ENCODE results near the gene BIN2. TPM values are rescaled to one million over a fixed set of nuclear protein-coding genes. Genes with fewer than 3 reads are reported as not detected.
"Not testable (repeated sequence)": the region's sequence is repeated elsewhere in the genome, so short reads cannot be mapped to it uniquely, and the experiment has no call there.

Gene BIN2
- total and polyA plus RNA-seq, 2 experiments from 2014 or later = not detected

GRCh38 chr12:51320695-51321320 lies 3.2 kb downstream of the BIN2 start:
- no peaks in the 10 kb centered on the region for H3K36me3 ChIP-seq
- no peaks in the 10 kb centered on the region for H3K4me1 ChIP-seq (ENCODE audit: low read depth)
- DNase-seq (ENCODE audit: low read depth in 1 of 2, low spot score in 1 of 2) = peak; percentile 23 to 43
- TF ChIP-seq CTCF (IDR thresholded peaks at IDR 0.05; ENCODE audit: low read depth, low read length) = no peak
- no peaks in the 10 kb centered on the region for H3K27me3 ChIP-seq
- no peak overlapping the region for H3K27ac ChIP-seq
- H3K4me3 ChIP-seq = no peak overlapping the region
- H3K9me3 ChIP-seq (ENCODE audit: low read depth) = no peaks in the 10 kb centered on the region

- Histone ChIP-seq H3K4me3 (no peak overlapping the region), H3K9me3 (ENCODE audit: low read depth) (no peaks in the 10 kb centered on the region), H3K36me3 (no peaks in the 10 kb centered on the region), H3K27ac (no peak overlapping the region), H3K4me1 (ENCODE audit: low read depth) (no peaks in the 10 kb centered on the region), H3K27me3 (no peaks in the 10 kb centered on the region)
- peak in 1 of 2 donors; percentile 5 for DNase-seq (ENCODE audit: low read depth in 1 of 2, low spot score in 1 of 2)
- no peak for TF ChIP-seq CTCF (IDR thresholded peaks at IDR 0.05; ENCODE audit: low read depth, low read length)
These were observed 3.7 kb downstream of the BIN2 start for GRCh38 chr12:51320311-51320694.

GRCh38 chr12:51318846-51319599 lies 5.0 kb downstream of the BIN2 start:
- no peaks in the 10 kb centered on the region for H3K36me3 ChIP-seq

GRCh38 chr12:51318057-51318806 lies 5.7 kb downstream of the BIN2 start:
- H3K4me1 ChIP-seq (ENCODE audit: low read depth); DNase-seq (ENCODE audit: low read depth in 1 of 2, low spot score in 1 of 2); H3K4me3 ChIP-seq; H3K27ac ChIP-seq; H3K9me3 ChIP-seq (ENCODE audit: low read depth); H3K36me3 ChIP-seq; H3K27me3 ChIP-seq: not testable (repeated sequence)

More at GRCh38 chr12:51318846-51319599, 5.0 kb downstream of the BIN2 start:
- Histone ChIP-seq H3K4me3 (no peak overlapping the region), H3K9me3 (ENCODE audit: low read depth) (no peaks in the 10 kb centered on the region), H3K27ac (no peak overlapping the region), H3K4me1 (ENCODE audit: low read depth) (no peaks in the 10 kb centered on the region), H3K27me3 (no peaks in the 10 kb centered on the region)
- DNase-seq (ENCODE audit: low read depth in 1 of 2, low spot score in 1 of 2) = peak in 1 of 2 donors; percentile 7
- TF ChIP-seq CTCF (IDR thresholded peaks at IDR 0.05; ENCODE audit: low read depth, low read length) = no peak

GRCh38 chr12:51311389-51311788 lies 12.6 kb downstream of the BIN2 start:
- TF ChIP-seq CTCF (IDR thresholded peaks at IDR 0.05; ENCODE audit: low read depth, low read length) = no peak
- Histone ChIP-seq H3K4me1 (ENCODE audit: low read depth) (no peaks in the 10 kb centered on the region), H3K36me3 (no peaks in the 10 kb centered on the region), H3K27ac (no peak overlapping the region), H3K27me3 (no peaks in the 10 kb centered on the region), H3K9me3 (ENCODE audit: low read depth) (no peaks in the 10 kb centered on the region), H3K4me3 (no peak overlapping the region)
- DNase-seq (ENCODE audit: low read depth in 1 of 2, low spot score in 1 of 2) = no peak

All from cardiac muscle cell (in vitro differentiated cells and primary cell).